HepG2 (cell line): ENCODE results near the gene CASS4. TPM values are rescaled to one million over a fixed set of nuclear protein-coding genes. Genes with fewer than 3 reads are reported as not detected.
A peak's percentile ranks its signal among the peaks of the same experiment; 100 is the strongest.

Experiments
- ATAC-seq: fragments of 200-7000 bp; cut with Tn5 transposase; 3 replicates; pipeline ENCODE4 v1.9.1; 2020; ENCODE audit warnings: mild to moderate bottlenecking, moderate library complexity
- BruUV-seq: library from RNA; stranded (reverse); fragments of 400-500 nt; replicated peaks from 2 replicates; lab custom pipeline; 2021; lab: Mats Ljungman, UMichigan
- CTCF ChIA-PET: fragments of 300-600 bp; formaldehyde crosslinking; extraction: SDS; loops from one replicate; lab custom pipeline; 2021; ENCODE audit warnings: low total read pairs, inconsistent platforms, low intra/inter-chr PET ratio; lab: Yijun Ruan, JAX
- POLR2A ChIA-PET: fragments of 350-600 bp; sonication (Branson Sonifier 250); formaldehyde crosslinking; loops from one replicate; lab custom pipeline; 2020; ENCODE audit warnings: antibody characterized with exemption, inconsistent platforms; lab: Yijun Ruan, JAX
- DNase-seq: peaks from one replicate; pipeline ENCODE4 v3.0.0-alpha.2; 2015; ENCODE audit warnings: low spot score
- FAIRE-seq: peaks from 3 replicates; lab custom pipeline; 2011; peaks lifted over from hg19 to GRCh38; lab: Jason Lieb, UNC
- H2AFZ ChIP-seq: one replicate; pipeline ENCODE4 v1.6.1; 2011; ENCODE audit warnings: low read length, inconsistent platforms
- H3K27ac ChIP-seq: fragments of 300-600 bp; 3 replicates; pipeline ENCODE4 v1.8.0; 2011; ENCODE audit warnings: mixed run types, mild to moderate bottlenecking, mixed read lengths, low read length, inconsistent platforms; ENCODE audit not compliant: insufficient read depth; ENCODE audit errors: extremely low read length
- H3K27me3 ChIP-seq, 2 experiments: fragments of 200-600 bp in 1 of 2; 2 replicates in 1 of 2; 3 replicates in 1 of 2; pipeline versions ENCODE4 v1.6.0 to v1.8.0; 2011; ENCODE audit warnings: low read length in 2 of 2, mild to moderate bottlenecking in 2 of 2, moderate library complexity in 2 of 2, inconsistent platforms in 1 of 2; ENCODE audit not compliant: insufficient read depth in 2 of 2, control insufficient read depth in 1 of 2
- H3K36me3 ChIP-seq, 2 experiments: fragments of 200-600 bp in 1 of 2; replicated peaks in 1 of 2; 2 replicates in 1 of 2; 3 replicates in 1 of 2; pipeline versions ENCODE4 v1.5.1 to v1.8.0; 2011; ENCODE audit warnings: low read length in 2 of 2, inconsistent platforms in 1 of 2; ENCODE audit not compliant: insufficient read depth in 2 of 2, control insufficient read depth in 1 of 2
- H3K4me1 ChIP-seq: 2 replicates; pipeline ENCODE4 v1.5.1; 2012; ENCODE audit warnings: low read length, inconsistent platforms; ENCODE audit not compliant: insufficient read depth
- H3K4me2 ChIP-seq: 2 replicates; pipeline ENCODE4 v1.6.0; 2011; ENCODE audit warnings: low read depth, low read length, inconsistent platforms
- H3K4me3 ChIP-seq, 3 experiments: fragments of 200-600 bp in 1 of 3; sonication (generic), shearing (Covaris generic) in 1 of 3; replicated peaks in 1 of 3; 2 replicates each; pipeline ENCODE4 v1.5.1; 2011 to 2016; ENCODE audit warnings: low read length in 3 of 3, inconsistent platforms in 2 of 3, low read depth in 2 of 3, mild to moderate bottlenecking in 2 of 3, control low read depth in 1 of 3, mixed read lengths in 1 of 3; ENCODE audit not compliant: insufficient read depth in 1 of 3
- H3K79me2 ChIP-seq: one replicate; pipeline ENCODE4 v1.6.1; 2011; ENCODE audit warnings: low read length, inconsistent platforms; ENCODE audit not compliant: insufficient read depth
- H3K9ac ChIP-seq: 2 replicates; pipeline ENCODE4 v1.6.0; 2011; ENCODE audit warnings: mild to moderate bottlenecking, low read depth, low read length, inconsistent platforms; ENCODE audit not compliant: insufficient read depth
- H3K9me3 ChIP-seq: 2 replicates; pipeline ENCODE4 v1.5.1; 2012; ENCODE audit warnings: mild to moderate bottlenecking, low read length
- H4K20me1 ChIP-seq: 2 replicates; pipeline ENCODE4 v1.6.0; 2011; ENCODE audit warnings: inconsistent platforms, mild to moderate bottlenecking, low read length, moderate library complexity; ENCODE audit not compliant: insufficient read depth
- HNF4A ChIP-seq: sonication (generic); formaldehyde crosslinking; IDR thresholded peaks from 2 replicates; pipeline ENCODE4 v1.4.0; 2020; ENCODE audit warnings: missing genetic modification reagents
- ISL2 ChIP-seq: sonication (generic); formaldehyde crosslinking; IDR thresholded peaks from 2 replicates; pipeline ENCODE4 v1.5.0; 2020; ENCODE audit warnings: missing genetic modification reagents
- MTF2 ChIP-seq: sonication (generic); formaldehyde crosslinking; IDR thresholded peaks from 2 replicates; pipeline ENCODE4 v1.5.0; 2020; ENCODE audit warnings: missing genetic modification reagents, borderline replicate concordance
- ONECUT2 ChIP-seq: sonication (generic); formaldehyde crosslinking; IDR thresholded peaks from 2 replicates; pipeline ENCODE4 v1.4.0; 2020; ENCODE audit warnings: missing genetic modification reagents
- RBM22 ChIP-seq: fragments of 200-400 bp; formaldehyde crosslinking; optimal IDR thresholded peaks from 2 replicates; pipeline ENCODE3; 2017; ENCODE audit warnings: mild to moderate bottlenecking, low read length, moderate library complexity
- SMARCC2 ChIP-seq: fragments of 450-650 bp; IDR thresholded peaks from 2 replicates; pipeline ENCODE4 v1.6.1; 2017; ENCODE audit warnings: antibody characterized with exemption, mild to moderate bottlenecking
- TEAD3 ChIP-seq: optimal IDR thresholded peaks from 2 replicates; pipeline ENCODE3; 2016; ENCODE audit warnings: borderline replicate concordance
- ZNF619 ChIP-seq: sonication (generic); formaldehyde crosslinking; IDR thresholded peaks from 2 replicates; pipeline ENCODE4 v1.4.0; 2020; ENCODE audit warnings: mild to moderate bottlenecking, missing genetic modification reagents
- ZNF629 ChIP-seq: sonication (generic); formaldehyde crosslinking; conservative IDR thresholded peaks from 2 replicates; pipeline ENCODE4 v1.5.0; 2020; ENCODE audit warnings: missing genetic modification reagents
- ZNF790 ChIP-seq: sonication (generic); formaldehyde crosslinking; IDR thresholded peaks from 2 replicates; pipeline ENCODE4 v1.8.0; 2022; ENCODE audit warnings: missing genetic modification reagents, mild to moderate bottlenecking, borderline replicate concordance
- ZNF83 ChIP-seq: sonication (generic); formaldehyde crosslinking; IDR thresholded peaks from 2 replicates; pipeline ENCODE4 v1.4.0; 2020; ENCODE audit warnings: missing genetic modification reagents, mild to moderate bottlenecking, borderline replicate concordance
- WGBS: methylation state at CpG from one replicate; pipeline ENCODE4 v1.1.6; 2017; ENCODE audit warnings: low lambda C conversion rate; 5-methylcytosine and 5-hydroxymethylcytosine counted together
- in situ Hi-C: cut with HindIII; loops from 2 replicates; pipeline ENCODE4 v1.10.0; 2017; ENCODE audit warnings: low pct_unique_long_range_greater_than_20kb; ENCODE audit not compliant: extremely low pct_ligation_motif_present
- intact Hi-C: fragments of 100-400 bp; cut with micrococcal nuclease; formaldehyde crosslinking; loops from one replicate; pipeline ENCODE4 v1.10.0; 2022; ENCODE audit not compliant: unreplicated experiment
- polyA plus RNA-seq, 8 experiments: library from polyadenylated mRNA; depleted of rRNA in 3 of 8; stranded (reverse) in 7 of 8; unstranded in 1 of 8; fragments of >200 nt; fragmentation: Illumina TruSeq in 4 of 8; extraction: Trizol in 4 of 8; gene quantifications; 2 replicates each; pipeline versions ENCODE4 v1.2.1 to v1.2.3, GENCODE V29; 2011 to 2016; ENCODE audit warnings: low read depth in 4 of 8, missing spikeins in 1 of 8, mixed read lengths in 1 of 8; ENCODE audit not compliant: insufficient read depth in 1 of 8
- total RNA-seq, 5 experiments: library from RNA; depleted of rRNA; stranded (reverse); fragments of >200 nt; fragmentation: Illumina TruSeq; extraction: Trizol; gene quantifications; 2 replicates each; pipeline ENCODE4 v1.2.3, GENCODE V29; 2016; ENCODE audit warnings: low read depth in 1 of 5

The CASS4 gene
- total and polyA plus RNA-seq, 2 of the 13 experiments (the other 11 are each of a cell fraction or from before 2014, with no cell fraction given) = 0.17 to 0.49 TPM

DNA sequence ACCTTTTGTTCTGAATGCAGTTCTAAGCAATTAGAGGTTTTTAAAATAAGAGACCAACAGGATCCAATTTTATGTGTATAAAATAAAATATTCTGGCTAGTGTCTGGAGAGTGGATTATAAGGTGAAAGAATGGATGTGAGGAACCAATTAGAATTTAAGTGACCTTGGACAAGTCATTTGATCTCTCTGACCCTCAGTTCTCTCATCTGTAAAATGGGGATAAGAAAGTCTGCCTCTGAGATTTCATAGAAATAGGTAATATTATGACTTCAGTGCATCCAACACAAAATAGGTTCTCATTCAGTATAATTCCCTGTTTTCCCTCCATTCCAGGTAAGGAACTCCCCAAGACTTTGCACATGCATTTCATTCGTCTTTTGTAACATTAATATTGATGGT is 18.9 kb downstream of the CASS4 start:
- intact Hi-C loops (no loop called here), in situ Hi-C loops (no loop called here)
- Histone ChIP-seq H3K4me1 (no peaks in the 10 kb centered on the region), H3K79me2 (no peaks in the 10 kb centered on the region), H3K9me3 (no peaks in the 10 kb centered on the region), H3K4me3 (no peak overlapping the region), H3K27ac (no peak overlapping the region), H3K9ac (no peak overlapping the region), H2AFZ (no peak overlapping the region), H3K4me2 (no peak overlapping the region), H4K20me1 (no peaks in the 10 kb centered on the region), H3K36me3 (no peaks in the 10 kb centered on the region), H3K27me3 (no peaks in the 10 kb centered on the region)
- FAIRE-seq (no peak), DNase-seq (no peak), ATAC-seq (no peak)
- 26% methylated on average over 1 of the region's 1 CpG for WGBS
- ChIA-PET POLR2A (no interaction called here), CTCF (no interaction called here)
- TF ChIP-seq ZNF619 (CRISPR knock-in tag) (no peak), ZNF629 (CRISPR knock-in tag) (peak; percentile 68)
- no TSS peak for BruUV-seq

GRCh38 chr20:56431471-56431870 is 19.4 kb downstream of the CASS4 start:
- no peak for ATAC-seq
- intact Hi-C loops = no loop called here

More at GRCh38 chr20:56431471-56431870, 19.4 kb downstream of the CASS4 start:
- Histone ChIP-seq H3K79me2 (no peaks in the 10 kb centered on the region), H3K36me3 (no peaks in the 10 kb centered on the region), H3K4me1 (no peaks in the 10 kb centered on the region), H3K9me3 (no peaks in the 10 kb centered on the region), H2AFZ (no peak overlapping the region), H4K20me1 (no peaks in the 10 kb centered on the region), H3K27ac (no peak overlapping the region), H3K4me3 (no peak overlapping the region), H3K9ac (no peak overlapping the region), H3K27me3 (no peaks in the 10 kb centered on the region), H3K4me2 (no peak overlapping the region)
- BruUV-seq = no TSS peak
- ChIA-PET POLR2A (no interaction called here), CTCF (no interaction called here)
- in situ Hi-C loops = no loop called here
- no peak for DNase-seq
- WGBS = 63% methylated on average over 3 of the region's 3 CpGs
- TF ChIP-seq RBM22 (no peak), ZNF790 (CRISPR knock-in tag) (no peak), SMARCC2 (no peak), ISL2 (no peak), ZNF83 (no peak), MTF2 (CRISPR knock-in tag) (no peak), TEAD3 (CRISPR knock-in tag) (no peak), ONECUT2 (CRISPR knock-in tag) (no peak), HNF4A (CRISPR knock-in tag) (no peak)
- no peak for FAIRE-seq
